ENCODE results near the gene GCNT1. TPM values are rescaled to one million over a fixed set of nuclear protein-coding genes. Genes with fewer than 3 reads are reported as not detected.
A peak's percentile ranks its signal among the peaks of the same experiment; 100 is the strongest.
"Not testable (repeated sequence)": the region's sequence is repeated elsewhere in the genome, so short reads cannot be mapped to it uniquely, and the experiment has no call there.

The GCNT1 gene
- total RNA-seq, result 4.4 TPM

GRCh38 chr9:76458903-76459693 is at the start of gene GCNT1:
Gene GCNT1, plus strand, starts transcription at chr9:76459182. Its CDS starts 43,200 bp downstream, at chr9:76502382.
- peak; percentile 40 for DNase-seq

GRCh38 chr9:76412638-76413037 is 46.3 kb upstream of the GCNT1 start:
- DNase-seq, result no peak

GRCh38 chr9:76413658-76414057 is 45.3 kb upstream of the GCNT1 start:
- no peak for DNase-seq

GRCh38 chr9:76414661-76415060 is 44.3 kb upstream of the GCNT1 start:
- no peak for DNase-seq

DNA sequence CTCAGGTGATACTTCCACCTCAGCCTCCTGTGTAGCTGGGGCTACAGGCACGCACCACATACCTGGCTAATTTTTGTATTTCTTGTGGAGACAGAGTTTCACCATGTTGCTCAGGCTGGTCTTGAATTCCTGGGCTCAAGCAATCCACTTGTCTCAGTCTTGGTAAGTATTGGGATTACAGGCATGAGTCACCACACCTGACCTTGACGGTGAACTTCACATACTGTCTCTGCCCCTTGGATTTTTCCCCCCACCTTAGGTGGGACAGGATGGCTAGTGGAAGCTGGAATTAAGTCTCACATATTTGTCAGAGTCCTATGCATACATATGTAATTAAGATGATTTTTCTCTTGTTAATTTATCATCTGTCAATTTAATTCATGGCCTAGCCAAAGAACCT is 43.8 kb upstream of the GCNT1 start:
- no peak for DNase-seq

DNA sequence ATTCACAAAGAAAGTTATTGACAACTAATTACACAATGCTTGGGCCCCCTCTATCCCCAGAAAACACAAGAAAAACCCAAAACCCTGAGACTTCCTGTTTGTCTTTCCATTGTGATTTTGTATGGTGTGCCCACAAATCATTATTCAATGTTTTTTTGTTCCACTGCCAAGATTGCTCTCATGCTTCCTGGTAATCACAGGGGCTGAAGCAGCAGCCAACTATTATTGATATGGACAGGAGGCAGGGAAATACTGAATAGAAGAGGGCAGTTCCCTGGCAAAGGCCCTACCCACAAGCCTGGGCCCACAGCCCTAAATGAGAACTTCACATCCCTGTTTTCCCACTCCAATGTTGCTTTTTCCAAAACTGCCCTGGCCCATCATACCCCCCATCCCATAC is 43.3 kb upstream of the GCNT1 start:
- no peak for DNase-seq

- no peak for DNase-seq
Measured at GRCh38 chr9:76417394-76417793, 41.6 kb upstream of the GCNT1 start.

DNA sequence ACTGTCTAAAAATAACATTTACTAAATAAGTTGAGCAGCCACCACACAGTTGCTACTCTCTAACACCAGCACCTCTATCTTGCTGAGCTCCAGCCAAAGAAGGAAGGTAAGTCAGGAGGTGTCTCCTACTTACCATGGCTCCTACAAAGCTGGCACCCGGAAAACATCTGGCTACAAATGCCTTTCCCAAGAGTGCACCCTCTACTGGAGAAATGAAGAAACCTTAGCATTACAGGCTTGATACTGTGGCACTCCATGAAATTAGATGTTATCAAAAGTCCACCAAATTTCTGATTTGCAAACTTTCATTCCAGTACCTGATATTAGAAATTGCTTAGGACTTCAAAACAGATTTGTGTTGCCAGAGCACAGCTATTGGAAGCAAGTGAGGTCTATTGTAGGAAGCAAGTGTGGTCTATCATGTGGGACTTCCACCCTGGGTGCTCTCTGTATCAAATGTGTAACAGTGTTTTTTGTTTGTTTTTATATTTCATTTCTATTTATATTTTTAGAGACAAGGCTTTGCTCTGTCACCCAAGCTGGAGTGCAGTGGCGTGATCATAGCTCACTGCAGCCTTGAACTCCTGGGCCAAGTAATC is 39.1 kb upstream of the GCNT1 start:
- DNase-seq, result no peak

- DNase-seq, result no peak
Measured at GRCh38 chr9:76423216-76424177, 35.5 kb upstream of the GCNT1 start.

- no peak for DNase-seq
Measured at GRCh38 chr9:76424491-76424890, 34.5 kb upstream of the GCNT1 start.

- no peak for DNase-seq
Measured at GRCh38 chr9:76425677-76426453, 33.1 kb upstream of the GCNT1 start.

DNA sequence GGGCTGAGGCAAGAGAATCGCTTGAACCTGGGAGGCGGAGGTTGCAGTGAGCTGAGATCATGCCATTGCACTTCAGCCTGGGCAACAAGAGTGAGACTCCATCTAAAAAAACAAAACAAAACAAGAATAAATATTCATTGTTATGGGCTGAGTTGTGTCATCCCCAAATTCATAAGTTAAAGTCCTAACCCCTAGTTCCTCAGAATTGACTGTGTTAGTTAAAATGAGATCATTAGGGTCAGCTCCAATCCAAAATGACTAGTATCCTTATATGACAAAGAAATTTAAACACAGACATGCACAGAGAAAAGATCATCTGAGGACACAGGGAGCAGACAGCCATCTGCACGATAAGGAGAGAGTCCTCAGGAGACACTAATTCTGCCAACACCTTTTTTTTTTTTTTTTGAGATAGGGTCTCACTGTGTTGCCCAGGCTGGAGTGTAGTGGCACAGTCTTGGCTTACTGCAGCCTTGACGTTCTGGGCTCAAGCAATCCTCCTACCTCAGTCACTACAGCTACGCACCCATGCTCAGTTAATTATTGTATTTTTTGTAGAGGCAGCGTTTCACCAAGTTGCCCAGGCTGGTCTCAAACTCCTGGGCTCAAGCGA is 32.1 kb upstream of the GCNT1 start:
- DNase-seq, result no peak

- no peak for DNase-seq
Measured at GRCh38 chr9:76431601-76432000, 27.4 kb upstream of the GCNT1 start.

DNA sequence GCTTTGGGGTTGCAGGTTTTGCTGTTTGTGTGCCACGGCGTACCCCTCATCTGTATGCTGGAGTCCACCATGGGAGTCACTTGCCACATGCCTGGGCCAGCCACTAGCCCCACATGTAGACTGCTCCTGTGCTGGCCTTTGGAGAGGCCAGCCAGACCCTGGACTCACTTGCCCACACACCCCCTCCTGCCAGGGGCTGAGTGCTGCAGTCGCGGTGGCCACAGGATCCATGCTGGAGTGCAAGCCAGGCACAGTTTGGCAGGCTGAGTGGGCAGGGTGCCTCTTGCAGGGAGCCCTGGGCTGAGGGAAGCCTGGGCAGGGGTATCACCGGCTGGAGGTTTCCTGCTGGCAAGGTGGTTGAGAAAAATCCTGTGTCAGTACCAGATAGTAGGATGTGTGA is 25.6 kb upstream of the GCNT1 start:
- DNase-seq, result no peak

- DNase-seq, result no peak
Measured at GRCh38 chr9:76433836-76434235, 25.1 kb upstream of the GCNT1 start.

DNA sequence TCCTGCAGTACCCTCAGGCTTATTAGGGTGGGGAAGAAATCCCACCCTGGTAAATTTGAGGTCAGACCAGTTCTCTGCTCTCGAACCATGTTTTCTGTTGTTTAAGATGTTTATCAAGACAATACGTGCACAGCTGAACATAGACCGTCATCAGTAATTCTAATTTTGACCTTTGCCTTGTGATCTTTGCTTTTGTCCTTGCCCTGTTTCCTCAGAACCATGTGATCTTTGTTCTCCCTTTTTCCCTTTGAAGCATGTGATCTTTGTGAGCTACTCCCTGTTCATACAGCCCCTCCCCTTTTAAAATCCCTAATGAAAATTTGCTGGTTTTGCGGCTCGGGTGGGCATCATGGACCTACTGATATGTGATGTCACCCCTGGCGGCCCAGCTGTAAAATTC is 24.1 kb upstream of the GCNT1 start:
- DNase-seq, result not testable (repeated sequence)

DNA sequence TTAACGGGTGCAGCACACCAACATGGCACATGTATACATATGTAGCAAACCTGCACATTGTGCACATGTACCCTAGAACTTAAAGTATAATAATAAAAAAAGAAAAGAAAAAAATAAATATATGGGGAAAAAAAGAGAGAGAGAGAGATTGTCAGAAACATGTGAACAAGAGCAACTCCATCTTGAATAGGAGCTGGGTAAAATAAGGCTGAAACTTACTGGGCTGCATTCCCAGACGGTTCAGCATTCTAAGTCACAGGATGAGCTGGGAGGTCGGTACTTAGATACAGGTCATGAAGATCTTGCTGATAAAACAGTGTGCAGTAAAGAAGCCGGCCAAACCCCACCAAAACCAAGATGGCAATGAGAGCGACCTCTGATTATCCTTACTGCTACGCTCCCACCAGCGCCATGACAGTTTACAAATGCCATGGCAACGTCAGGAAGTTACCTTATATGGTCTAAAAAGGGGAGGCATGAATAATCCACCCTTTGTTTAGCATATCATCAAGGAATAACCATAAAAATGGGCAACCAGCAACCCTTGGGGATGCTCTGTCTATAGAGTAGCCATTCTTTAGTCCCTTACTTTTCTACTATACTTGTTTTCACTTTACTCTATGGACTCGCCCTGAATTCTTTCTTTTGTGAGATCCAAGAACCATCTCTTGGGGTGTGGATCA is 21.8 kb upstream of the GCNT1 start:
- not testable (repeated sequence) for DNase-seq

DNA sequence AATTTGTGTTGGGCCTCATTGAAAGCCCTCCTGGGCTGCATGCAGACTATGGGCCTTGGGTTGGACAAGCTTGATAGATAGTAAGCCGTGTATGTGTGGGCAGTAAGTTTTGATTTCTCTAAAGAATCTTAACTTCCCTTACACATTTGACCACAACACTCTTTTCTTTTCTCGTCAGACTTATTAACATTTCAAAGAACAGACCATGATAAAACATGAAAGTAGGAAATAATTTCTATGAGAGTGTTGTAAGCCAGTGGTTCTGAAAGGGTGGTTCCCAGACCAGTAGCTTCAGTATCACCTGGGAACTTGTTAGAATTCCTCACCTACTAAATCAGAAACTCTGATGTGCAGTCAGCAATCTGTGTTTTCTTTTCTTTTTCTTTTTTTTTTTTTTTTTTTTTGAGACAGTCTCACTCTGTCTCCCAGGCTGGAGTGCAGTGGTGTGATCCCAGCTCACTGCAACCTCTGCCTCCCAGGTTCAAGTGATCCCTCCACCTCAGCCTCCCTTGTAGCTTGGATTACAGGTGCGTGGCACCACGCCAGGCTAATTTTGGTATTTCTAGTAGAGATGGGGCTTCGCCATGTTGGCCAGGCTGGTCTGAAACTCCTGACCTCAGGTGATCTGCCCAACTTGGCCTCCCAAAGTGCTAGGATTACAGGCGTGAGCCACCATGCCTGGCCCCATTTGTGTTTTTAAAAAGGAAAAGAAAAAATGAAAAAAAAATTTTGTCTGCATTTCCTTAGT is 20.0 kb upstream of the GCNT1 start:
- no peak for DNase-seq

GRCh38 chr9:76441551-76442322 is 17.2 kb upstream of the GCNT1 start:
- no peak for DNase-seq
